GM21360 (cell line): ENCODE measurements around the gene TADA2B.

Source experiments
- ATAC-seq: cut with Tn5 transposase; IDR thresholded peaks from one replicate; pipeline ENCODE4 v1.9.1; 2021; ENCODE audit warnings: mild to moderate bottlenecking, moderate library complexity; ENCODE audit not compliant: unreplicated experiment

TADA2B gene

GRCh38 chr4:7017446-7018048 lies 25.6 kb upstream of the TADA2B start:
- no peak for ATAC-seq

- ATAC-seq, result no peak
Measured at GRCh38 chr4:7018281-7018680, 24.9 kb upstream of the TADA2B start.

GRCh38 chr4:7019367-7019766 lies 23.8 kb upstream of the TADA2B start:
- ATAC-seq, result no peak

GRCh38 chr4:7020290-7020689 lies 22.9 kb upstream of the TADA2B start:
- ATAC-seq, result no peak

- no peak for ATAC-seq
Measured at GRCh38 chr4:7020856-7021255, 22.3 kb upstream of the TADA2B start.

- no peak for ATAC-seq
Measured at GRCh38 chr4:7021355-7021754, 21.8 kb upstream of the TADA2B start.

GRCh38 chr4:7021930-7022664 lies 21.1 kb upstream of the TADA2B start:
- ATAC-seq, result no peak

- ATAC-seq, result no peak
Measured at GRCh38 chr4:7023486-7023885, 19.7 kb upstream of the TADA2B start.

- ATAC-seq, result no peak
Measured at GRCh38 chr4:7023901-7024300, 19.3 kb upstream of the TADA2B start.

GRCh38 chr4:7024336-7024890 lies 18.8 kb upstream of the TADA2B start:
- no peak for ATAC-seq

GRCh38 chr4:7025040-7025602 lies 18.1 kb upstream of the TADA2B start:
- no peak for ATAC-seq

- no peak for ATAC-seq
Measured at GRCh38 chr4:7026107-7026506, 17.1 kb upstream of the TADA2B start.

- ATAC-seq, result no peak
Measured at GRCh38 chr4:7027284-7027683, 15.9 kb upstream of the TADA2B start.

- ATAC-seq, result no peak
Measured at GRCh38 chr4:7027913-7028312, 15.3 kb upstream of the TADA2B start.

GRCh38 chr4:7029212-7029611 lies 14.0 kb upstream of the TADA2B start:
- no peak for ATAC-seq

GRCh38 chr4:7029921-7030320 lies 13.3 kb upstream of the TADA2B start:
- ATAC-seq, result no peak

- ATAC-seq, result no peak
Measured at GRCh38 chr4:7030856-7031255, 12.3 kb upstream of the TADA2B start.

GRCh38 chr4:7031558-7032449 lies 11.4 kb upstream of the TADA2B start:
- ATAC-seq, result no peak

- no peak for ATAC-seq
Measured at GRCh38 chr4:7032596-7032995, 10.6 kb upstream of the TADA2B start.

- no peak for ATAC-seq
Measured at GRCh38 chr4:7034262-7035081, 8.7 kb upstream of the TADA2B start.
